ENCODE measurements around the gene THBS3. TPM values are rescaled to one million over a fixed set of nuclear protein-coding genes. Genes with fewer than 3 reads are reported as not detected.

Gene THBS3
- total and polyA plus RNA-seq, 9 of the 15 experiments (the other 6 are each of a cell fraction or from before 2014, with no cell fraction given) = 0.59 to 8.3 (median 3.2) TPM

GRCh38 chr1:155241069-155241679 is 33.5 kb upstream of the THBS3 start (continued):
- TF ChIP-seq, protein P1, sequence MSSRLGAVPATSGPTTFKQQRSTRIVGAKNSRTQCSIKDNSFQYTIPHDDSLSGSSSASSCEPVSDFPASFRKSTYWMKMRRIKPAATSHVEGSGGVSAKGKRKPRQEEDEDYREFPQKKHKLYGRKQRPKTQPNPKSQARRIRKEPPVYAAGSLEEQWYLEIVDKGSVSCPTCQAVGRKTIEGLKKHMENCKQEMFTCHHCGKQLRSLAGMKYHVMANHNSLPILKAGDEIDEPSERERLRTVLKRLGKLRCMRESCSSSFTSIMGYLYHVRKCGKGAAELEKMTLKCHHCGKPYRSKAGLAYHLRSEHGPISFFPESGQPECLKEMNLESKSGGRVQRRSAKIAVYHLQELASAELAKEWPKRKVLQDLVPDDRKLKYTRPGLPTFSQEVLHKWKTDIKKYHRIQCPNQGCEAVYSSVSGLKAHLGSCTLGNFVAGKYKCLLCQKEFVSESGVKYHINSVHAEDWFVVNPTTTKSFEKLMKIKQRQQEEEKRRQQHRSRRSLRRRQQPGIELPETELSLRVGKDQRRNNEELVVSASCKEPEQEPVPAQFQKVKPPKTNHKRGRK (tag; IDR thresholded peaks at IDR 0.05) = no peak
- TF ChIP-seq ELF4 (CRISPR knock-in tag; IDR thresholded peaks at IDR 0.05) (0 out of 2 replicates have a peak, but pooled peaks have one; percentile 38), KLF16 (IDR thresholded peaks at IDR 0.05) (no peak), CBX3 (IDR thresholded peaks at IDR 0.05; ENCODE audit: borderline replicate concordance in 1 of 2, low read length in 2 of 2) (peak in 1 of 2 experiments; percentile 54; a peak in 1 of 3 replicates), U2AF2 (optimal IDR thresholded peaks at IDR 0.05; ENCODE audit: low read depth, low read length) (no peak), BCLAF1 (IDR thresholded peaks at IDR 0.05; ENCODE audit: borderline replicate concordance in 1 of 2, control insufficient read depth in 1 of 2, low read depth in 2 of 2, low read length in 1 of 2) (no peak), ATF3 (IDR thresholded peaks at IDR 0.05) (peak; percentile 86), ATF3 (CRISPR knock-in tag; conservative IDR thresholded peaks at IDR 0.05) (no peak), ZNF354B (CRISPR knock-in tag; IDR thresholded peaks at IDR 0.05) (no peak), HMG20B (CRISPR knock-in tag; IDR thresholded peaks at IDR 0.05) (no peak), PRPF4 (IDR thresholded peaks at IDR 0.05; ENCODE audit: insufficient read depth, low read depth, low read length, poor library complexity, severe bottlenecking) (no peak), NFE2 (IDR thresholded peaks at IDR 0.05; ENCODE audit: low read depth) (no peak), GABPB1 (CRISPR knock-in tag; IDR thresholded peaks at IDR 0.05) (0 out of 2 replicates have a peak, but pooled peaks have one; percentile 21), MAFF (IDR thresholded peaks at IDR 0.05; ENCODE audit: low read length) (no peak), SRSF1 (IDR thresholded peaks at IDR 0.05; ENCODE audit: low read depth, low read length) (no peak), SPI1 (IDR thresholded peaks at IDR 0.05; ENCODE audit: borderline replicate concordance, low read depth, low read length) (0 out of 2 replicates have a peak, but pooled peaks have one; percentile 48), PCBP1 (IDR thresholded peaks at IDR 0.05; ENCODE audit: low read depth, low read length, poor library complexity, severe bottlenecking) (no peak), XRCC4 (IDR thresholded peaks at IDR 0.05; ENCODE audit: extremely low read depth, insufficient read depth, insufficient read length) (no peak), TRIM28 (IDR thresholded peaks at IDR 0.05) (no peak), RUNX1 (IDR thresholded peaks at IDR 0.05; ENCODE audit: low read depth) (no peak), U2AF1 (optimal IDR thresholded peaks at IDR 0.05; ENCODE audit: low read depth, low read length) (no peak), ZNF143 (CRISPR knock-in tag; IDR thresholded peaks at IDR 0.05) (no peak), ZNF584 (CRISPR knock-in tag; IDR thresholded peaks at IDR 0.05; ENCODE audit: low read depth) (no peak)
